ENCODE measurements around the gene LGALS7.
A peak's percentile ranks its signal among the peaks of the same experiment; 100 is the strongest.

Gene LGALS7

DNA sequence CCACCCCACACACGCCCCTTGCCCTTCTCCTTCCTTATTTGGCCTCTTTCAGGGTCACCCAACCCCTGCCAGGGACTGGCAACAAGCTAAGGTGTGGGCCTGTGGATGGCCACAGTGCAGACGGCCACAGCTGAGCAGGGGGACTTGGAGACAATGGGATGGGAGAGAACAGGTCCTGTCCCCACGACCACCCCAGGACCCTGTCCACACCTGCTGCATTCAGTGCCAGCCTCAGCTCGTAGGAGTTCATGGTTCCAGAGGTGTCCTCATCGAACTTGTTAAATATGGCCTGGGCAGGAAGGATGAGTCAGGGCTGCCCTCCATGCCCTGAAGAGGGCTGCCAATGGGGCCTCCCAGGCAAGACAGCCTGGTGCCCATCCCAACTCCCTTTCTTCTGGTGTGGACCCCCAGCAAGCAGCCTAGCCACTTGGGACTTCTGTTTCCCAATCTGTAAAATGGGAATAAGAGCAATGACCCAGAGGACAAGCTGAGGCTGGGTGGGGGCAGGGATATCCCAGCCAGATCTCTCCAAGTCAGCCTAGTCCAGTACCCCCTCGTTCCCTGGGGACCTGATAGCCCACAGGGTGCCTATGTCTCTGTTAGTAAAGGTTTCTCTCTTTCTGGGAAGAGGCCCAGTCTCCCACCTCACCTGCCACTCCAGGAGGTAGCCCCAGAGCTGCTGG lies 39.7 kb downstream of the LGALS7 start:
- peaks cover 21% of the 10 kb centered on the region for H3K36me3 ChIP-seq (ENCODE audit: low read depth)
- no peaks in the 10 kb centered on the region for H3K9me3 ChIP-seq (ENCODE audit: severe bottlenecking)
- peak overlapping the region; percentile 44 for H3K27ac ChIP-seq (ENCODE audit: poor library complexity, severe bottlenecking)
- peaks cover 9% of the 10 kb centered on the region for H3K4me1 ChIP-seq (ENCODE audit: insufficient read depth, poor library complexity, severe bottlenecking)
- no peaks in the 10 kb centered on the region for H3K27me3 ChIP-seq (ENCODE audit: insufficient read depth, poor library complexity, severe bottlenecking)
- peak; percentile 11; the same call in 1 of the 3 replicates for ATAC-seq (ENCODE audit: low read depth)
- TF ChIP-seq, protein P1, sequence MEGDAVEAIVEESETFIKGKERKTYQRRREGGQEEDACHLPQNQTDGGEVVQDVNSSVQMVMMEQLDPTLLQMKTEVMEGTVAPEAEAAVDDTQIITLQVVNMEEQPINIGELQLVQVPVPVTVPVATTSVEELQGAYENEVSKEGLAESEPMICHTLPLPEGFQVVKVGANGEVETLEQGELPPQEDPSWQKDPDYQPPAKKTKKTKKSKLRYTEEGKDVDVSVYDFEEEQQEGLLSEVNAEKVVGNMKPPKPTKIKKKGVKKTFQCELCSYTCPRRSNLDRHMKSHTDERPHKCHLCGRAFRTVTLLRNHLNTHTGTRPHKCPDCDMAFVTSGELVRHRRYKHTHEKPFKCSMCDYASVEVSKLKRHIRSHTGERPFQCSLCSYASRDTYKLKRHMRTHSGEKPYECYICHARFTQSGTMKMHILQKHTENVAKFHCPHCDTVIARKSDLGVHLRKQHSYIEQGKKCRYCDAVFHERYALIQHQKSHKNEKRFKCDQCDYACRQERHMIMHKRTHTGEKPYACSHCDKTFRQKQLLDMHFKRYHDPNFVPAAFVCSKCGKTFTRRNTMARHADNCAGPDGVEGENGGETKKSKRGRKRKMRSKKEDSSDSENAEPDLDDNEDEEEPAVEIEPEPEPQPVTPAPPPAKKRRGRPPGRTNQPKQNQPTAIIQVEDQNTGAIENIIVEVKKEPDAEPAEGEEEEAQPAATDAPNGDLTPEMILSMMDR (IDR thresholded peaks at IDR 0.05; ENCODE audit: poor library complexity, severe bottlenecking) = no peak
- peak; percentile 47 for DNase-seq (ENCODE audit: low spot score)
- H3K4me3 ChIP-seq (ENCODE audit: severe bottlenecking) = no peak overlapping the region

DNA sequence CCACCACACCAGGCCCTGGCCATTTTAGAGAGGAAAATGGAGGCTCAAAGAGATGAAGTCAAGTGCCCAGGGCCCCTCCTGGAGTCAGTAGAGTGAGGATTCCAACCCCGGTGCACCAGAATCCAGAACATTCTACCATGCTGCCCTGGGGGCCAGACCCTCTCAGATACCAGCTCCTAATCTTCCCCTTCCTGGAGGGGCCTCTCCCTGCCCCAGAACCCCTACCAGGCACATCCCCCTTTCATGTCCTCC lies 40.1 kb downstream of the LGALS7 start:
- peak overlapping the region; percentile 44 for H3K27ac ChIP-seq (ENCODE audit: poor library complexity, severe bottlenecking)
- no peaks in the 10 kb centered on the region for H3K27me3 ChIP-seq (ENCODE audit: insufficient read depth, poor library complexity, severe bottlenecking)
- H3K9me3 ChIP-seq (ENCODE audit: severe bottlenecking) = no peaks in the 10 kb centered on the region
- H3K4me3 ChIP-seq (ENCODE audit: severe bottlenecking) = no peak overlapping the region
- peaks cover 9% of the 10 kb centered on the region for H3K4me1 ChIP-seq (ENCODE audit: insufficient read depth, poor library complexity, severe bottlenecking)
- DNase-seq (ENCODE audit: low spot score) = no peak
- peaks cover 24% of the 10 kb centered on the region for H3K36me3 ChIP-seq (ENCODE audit: low read depth)
- TF ChIP-seq, protein P1 (IDR thresholded peaks at IDR 0.05; ENCODE audit: poor library complexity, severe bottlenecking) = no peak
- no peak for ATAC-seq (ENCODE audit: low read depth)

DNA sequence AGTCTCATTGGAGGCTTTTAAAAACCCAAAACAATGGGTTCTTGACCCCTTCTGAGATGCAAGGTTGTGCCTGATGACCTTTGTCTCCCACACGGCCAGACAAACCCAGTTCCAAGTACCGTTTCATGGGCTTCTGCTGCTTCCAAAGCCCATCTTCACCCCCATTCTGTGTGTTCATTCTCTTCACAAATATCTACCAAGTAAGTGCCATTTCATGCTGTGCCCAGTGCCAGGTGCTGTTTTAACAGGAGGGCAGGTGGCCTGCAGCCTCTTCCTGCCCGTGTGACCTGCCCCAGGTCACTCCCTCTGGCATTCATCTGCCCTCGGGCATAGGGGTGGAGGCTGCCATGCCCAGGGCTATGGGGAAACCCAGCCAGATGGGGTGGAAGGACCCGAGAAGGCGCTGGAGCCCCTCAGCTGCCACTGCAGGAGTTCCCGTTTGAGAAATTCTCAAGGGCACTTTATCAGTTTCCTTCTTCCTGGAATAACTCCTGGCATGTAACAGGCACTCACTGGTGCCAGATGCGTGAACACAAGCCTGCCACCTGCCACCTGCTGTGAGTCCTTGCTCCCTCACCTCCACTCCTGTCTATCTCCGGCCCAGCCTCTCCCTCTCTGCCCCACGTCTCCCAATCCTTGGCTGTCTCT lies 41.5 kb downstream of the LGALS7 start:
- Histone ChIP-seq H3K36me3 (ENCODE audit: low read depth) (peaks cover 38% of the 10 kb centered on the region), H3K9me3 (ENCODE audit: severe bottlenecking) (no peaks in the 10 kb centered on the region), H3K4me3 (ENCODE audit: severe bottlenecking) (no peak overlapping the region), H3K27me3 (ENCODE audit: insufficient read depth, poor library complexity, severe bottlenecking) (no peaks in the 10 kb centered on the region), H3K4me1 (ENCODE audit: insufficient read depth, poor library complexity, severe bottlenecking) (peaks cover 9% of the 10 kb centered on the region), H3K27ac (ENCODE audit: poor library complexity, severe bottlenecking) (peak overlapping the region; percentile 44)
- TF ChIP-seq, protein P1 (IDR thresholded peaks at IDR 0.05; ENCODE audit: poor library complexity, severe bottlenecking) = no peak
- DNase-seq (ENCODE audit: low spot score) = no peak
- ATAC-seq (ENCODE audit: low read depth) = no peak

DNA sequence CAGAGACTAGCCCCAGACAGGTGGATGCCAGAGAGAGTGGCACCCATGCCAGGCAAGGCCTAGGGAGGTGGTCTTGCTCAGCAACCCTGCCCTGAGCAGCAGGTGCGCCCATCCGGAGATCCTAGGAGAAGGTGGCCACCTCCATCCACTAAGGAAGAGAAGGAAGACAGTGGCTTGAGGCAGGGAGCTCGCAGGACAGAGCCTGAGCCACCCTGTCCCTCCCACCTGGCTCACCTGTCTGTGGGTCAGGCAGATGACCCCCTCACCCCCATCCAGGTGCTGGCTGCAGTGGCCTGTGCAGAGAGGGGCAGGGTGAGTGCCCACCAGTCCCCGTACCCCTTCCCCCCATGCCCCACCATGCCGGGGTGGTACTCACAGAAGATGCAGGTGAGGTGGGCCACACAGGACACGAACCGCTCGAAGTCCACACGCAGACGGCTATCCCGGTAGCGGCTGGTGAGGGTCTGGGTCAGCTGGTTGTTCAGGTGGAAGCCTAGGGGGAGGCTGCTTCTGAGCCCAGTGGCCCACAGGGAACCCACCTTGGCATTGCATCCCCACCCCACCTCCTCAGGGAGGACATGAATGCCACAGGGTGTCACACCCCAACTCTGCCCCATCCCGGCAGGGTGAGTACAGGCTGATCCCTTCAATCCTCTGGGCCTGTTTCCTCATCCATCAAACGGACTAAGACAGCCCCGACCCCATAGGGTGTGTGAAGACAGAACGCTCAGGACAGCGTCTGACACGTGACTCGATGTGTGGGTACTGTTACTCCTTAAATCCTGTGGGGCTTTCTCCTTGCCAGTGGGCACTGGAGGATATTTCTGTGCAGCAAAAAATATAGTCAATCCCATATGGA lies 42.4 kb downstream of the LGALS7 start:
- ATAC-seq (ENCODE audit: low read depth) (no peak), DNase-seq (ENCODE audit: low spot score) (peak; percentile 49)
- TF ChIP-seq, protein P1 (IDR thresholded peaks at IDR 0.05; ENCODE audit: poor library complexity, severe bottlenecking) = no peak
- H3K36me3 ChIP-seq (ENCODE audit: low read depth) = peaks cover 46% of the 10 kb centered on the region
- H3K27ac ChIP-seq (ENCODE audit: poor library complexity, severe bottlenecking) = peak overlapping the region; percentile 44
- peaks cover 9% of the 10 kb centered on the region for H3K4me1 ChIP-seq (ENCODE audit: insufficient read depth, poor library complexity, severe bottlenecking)
- no peak overlapping the region for H3K4me3 ChIP-seq (ENCODE audit: severe bottlenecking)
- no peaks in the 10 kb centered on the region for H3K27me3 ChIP-seq (ENCODE audit: insufficient read depth, poor library complexity, severe bottlenecking)
- H3K9me3 ChIP-seq (ENCODE audit: severe bottlenecking) = no peaks in the 10 kb centered on the region

Data from RWPE2 (cell line).